Transverse colon (tissue), 4 donors: ENCODE results near the gene PPP1R27. TPM values are rescaled to one million over a fixed set of nuclear protein-coding genes. Genes with fewer than 3 reads are reported as not detected.

ENCODE experiments used
- DNase-seq: peaks from one replicate; pipeline ENCODE4 v3.0.0-alpha.2; 2019
- H3K27ac ChIP-seq, 4 donors: fragments of 200-600 bp; sonication (generic); 2 replicates each; pipeline ENCODE4 v1.5.1; 2016 to 2018; ENCODE audit warnings: inconsistent platforms in 4 of 4
- H3K27me3 ChIP-seq: fragments of 200-600 bp; sonication (generic); 2 replicates; pipeline ENCODE4 v1.5.1; 2017; ENCODE audit warnings: inconsistent platforms
- H3K36me3 ChIP-seq, 4 donors: fragments of 200-600 bp; sonication (generic); 2 replicates each; pipeline ENCODE4 v1.5.1; 2017 to 2019; ENCODE audit warnings: inconsistent platforms in 4 of 4
- H3K4me1 ChIP-seq, 4 donors: fragments of 200-600 bp; sonication (generic); 2 replicates each; pipeline ENCODE4 v1.5.1; 2017 to 2020; ENCODE audit warnings: inconsistent platforms in 4 of 4
- H3K4me3 ChIP-seq, 4 donors: fragments of 200-600 bp; sonication (generic); 1 replicate in 1 of 4; 2 replicates in 3 of 4; pipeline versions ENCODE4 v1.5.1 to v1.6.1; 2017 to 2019; ENCODE audit warnings: inconsistent platforms in 4 of 4
- H3K9me3 ChIP-seq, 2 donors: fragments of 200-600 bp; sonication (generic); 2 replicates each; pipeline ENCODE4 v1.5.1; 2017 to 2019; ENCODE audit warnings: inconsistent platforms in 2 of 2
- CTCF ChIP-seq, 5 experiments: fragments of 200-600 bp in 3 of 5; fragments of 450-650 bp in 2 of 5; sonication (generic) in 3 of 5; IDR thresholded peaks; 1 replicate in 2 of 5; 2 replicates in 3 of 5; pipeline ENCODE4 v1.5.1; 2016 to 2017; ENCODE audit warnings: antibody characterized with exemption in 5 of 5, inconsistent platforms in 3 of 5, mild to moderate bottlenecking in 2 of 5, moderate library complexity in 1 of 5
- EP300 ChIP-seq: sonication (generic); formaldehyde crosslinking; IDR thresholded peaks from one replicate; pipeline ENCODE4 v1.6.1; 2017; ENCODE audit warnings: antibody characterized with exemption, low read depth
- POLR2A ChIP-seq: fragments of 450-650 bp; IDR thresholded peaks from one replicate; pipeline ENCODE4 v1.6.1; 2016; ENCODE audit warnings: antibody characterized with exemption, mild to moderate bottlenecking, moderate library complexity
- POLR2AphosphoS5 ChIP-seq, 3 donors: sonication (generic); formaldehyde crosslinking; IDR thresholded peaks; one replicate each; pipeline ENCODE4 v1.6.1; 2016; ENCODE audit warnings: antibody characterized with exemption in 3 of 3
- WGBS, 2 donors: methylation state at CpG; one replicate each; pipeline ENCODE4 v1.1.5; 2018; ENCODE audit warnings: low coverage in 1 of 2; 5-methylcytosine and 5-hydroxymethylcytosine counted together
- in situ Hi-C, 4 donors: fragments of 200-750 bp; cut with MboI; loops; one replicate each; pipeline versions ENCODE4 v1.15.0 to v1.15.1; 2017; ENCODE audit warnings: low sequenced_read_pairs in 3 of 4, low pct_ligation_motif_present in 1 of 4, low pct_unique_long_range_greater_than_20kb in 1 of 4
- intact Hi-C: fragments of 100-400 bp; cut with DNase I; formaldehyde crosslinking; loops from one replicate; pipeline ENCODE4 v1.15.1; 2023; ENCODE audit warnings: low total_unique reads
- total RNA-seq, 4 donors: library from RNA; depleted of rRNA; stranded (reverse); fragments of >200 nt; gene quantifications; one replicate each; pipeline ENCODE4 v1.1.0, GENCODE V29; 2016

The PPP1R27 gene
- total RNA-seq, 4 donors from 2014 or later: 0.68 TPM; not detected in 3

GRCh38 chr17:81829858-81830257 lies 5.0 kb downstream of the PPP1R27 start:
- H3K27me3 ChIP-seq: no peaks in the 10 kb centered on the region
- DNase-seq: no peak
- TF ChIP-seq POLR2A (no peak), POLR2AphosphoS5 (IDR thresholded peaks at IDR 0.05) (no peak), CTCF (IDR thresholded peaks at IDR 0.05) (no peak), EP300 (no peak)
- WGBS, 2 donors: 83% methylated on average over 6 of the region's 6 CpGs; no CpG with 5 or more reads in 1 of the 2 donors
- H3K36me3 ChIP-seq: no peaks in the 10 kb centered on the region
- in situ Hi-C loops (no loop called here), intact Hi-C loops (no loop called here)
- H3K27ac ChIP-seq: no peak overlapping the region
- H3K4me1 ChIP-seq: peaks cover 10 to 28% (median 24%) of the 10 kb centered on the region in 4 donors
- H3K4me3 ChIP-seq: no peak overlapping the region
- H3K9me3 ChIP-seq: no peaks in the 10 kb centered on the region

GRCh38 chr17:81828656-81829055 lies 6.2 kb downstream of the PPP1R27 start:
- H3K9me3 ChIP-seq: no peaks in the 10 kb centered on the region
- no peak overlapping the region for H3K27ac ChIP-seq
- 60 to 78% methylated on average over 1 to 7 of the region's 7 CpGs for WGBS, 2 donors
- DNase-seq: no peak
- in situ Hi-C loops (no loop called here), intact Hi-C loops (no loop called here)
- H3K4me1 ChIP-seq: peaks cover 10 to 23% (median 18%) of the 10 kb centered on the region in 4 donors
- no peaks in the 10 kb centered on the region for H3K27me3 ChIP-seq
- no peak overlapping the region for H3K4me3 ChIP-seq
- TF ChIP-seq POLR2AphosphoS5 (IDR thresholded peaks at IDR 0.05): no peak
- TF ChIP-seq POLR2A: no peak
- TF ChIP-seq EP300: no peak
- TF ChIP-seq CTCF (IDR thresholded peaks at IDR 0.05): no peak
- no peaks in the 10 kb centered on the region for H3K36me3 ChIP-seq

GRCh38 chr17:81825841-81826466 lies 8.9 kb downstream of the PPP1R27 start:
- H3K9me3 ChIP-seq: no peaks in the 10 kb centered on the region
- no peaks in the 10 kb centered on the region for H3K27me3 ChIP-seq
- peaks cover 10 to 23% (median 18%) of the 10 kb centered on the region in 4 donors for H3K4me1 ChIP-seq
- no peak overlapping the region for H3K4me3 ChIP-seq
- in situ Hi-C loops: no loop called here
- WGBS, 2 donors: 40 to 60% methylated on average over 2 to 11 of the region's 11 CpGs
- intact Hi-C loops: no loop called here
- H3K36me3 ChIP-seq: no peaks in the 10 kb centered on the region
- no peak for DNase-seq
- peak in 1 of 5 experiments; percentile 37 for TF ChIP-seq CTCF (IDR thresholded peaks at IDR 0.05)
- TF ChIP-seq POLR2A: no peak
- H3K27ac ChIP-seq: no peak overlapping the region

- Histone ChIP-seq H3K36me3 (no peaks in the 10 kb centered on the region), H3K4me3 (no peak overlapping the region), H3K4me1 (peaks cover 10 to 24% (median 17%) of the 10 kb centered on the region in 4 donors), H3K27ac (no peak overlapping the region), H3K27me3 (no peaks in the 10 kb centered on the region), H3K9me3 (no peaks in the 10 kb centered on the region)
- intact Hi-C loops: no loop called here
- in situ Hi-C loops: no loop called here
- DNase-seq: no peak
- TF ChIP-seq CTCF (IDR thresholded peaks at IDR 0.05): no peak
- no peak for TF ChIP-seq POLR2AphosphoS5 (IDR thresholded peaks at IDR 0.05)
- no peak for TF ChIP-seq POLR2A
- no peak for TF ChIP-seq EP300
- 87% methylated on average over 3 of the region's 11 CpGs; no CpG with 5 or more reads in 1 of the 2 donors for WGBS, 2 donors
Observed at GRCh38 chr17:81824595-81824994, 10.3 kb downstream of the PPP1R27 start.
